AML-193 (cell line): ENCODE data around the gene PLA2G2E.
A peak's percentile ranks its signal among the peaks of the same experiment; 100 is the strongest.
"Not testable (repeated sequence)": the region's sequence is repeated elsewhere in the genome, so short reads cannot be mapped to it uniquely, and the experiment has no call there.

ENCODE experiments used
- DNase-seq, 2 experiments: peaks; one replicate each; lab custom pipeline; 2025; lab: John Stamatoyannopoulos, UW

The PLA2G2E gene

DNA sequence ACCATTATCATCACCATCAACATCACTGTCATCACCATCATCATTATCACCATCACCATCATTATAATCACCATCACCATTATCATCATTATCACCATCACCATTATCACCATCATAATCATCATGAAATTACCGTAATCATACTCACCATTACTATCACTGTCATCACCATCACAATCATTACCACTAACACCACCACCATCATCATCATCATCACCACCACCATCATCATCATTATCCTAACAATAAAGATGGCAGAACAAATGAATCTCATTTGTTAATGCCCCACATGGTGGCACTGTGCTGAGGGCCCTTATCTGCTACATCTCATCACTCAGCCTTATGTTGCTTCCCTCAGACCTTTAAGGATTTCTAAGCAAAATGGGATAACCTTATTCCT is 9.4 kb upstream of the PLA2G2E start:
- DNase-seq = no peak

DNA sequence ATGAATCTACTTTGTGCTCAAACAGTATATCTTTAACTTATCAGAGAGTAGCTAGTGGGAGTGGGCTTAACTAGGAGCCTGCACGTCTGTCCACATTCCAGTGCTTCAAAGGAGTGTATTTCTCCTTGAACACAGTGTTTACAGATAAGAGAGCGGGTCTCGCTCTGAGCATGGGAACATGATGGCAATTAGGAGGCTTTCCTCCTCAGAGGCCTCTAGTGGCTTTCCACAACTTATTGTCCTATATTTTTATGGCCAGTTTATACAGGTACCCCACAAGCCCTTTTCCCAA is 3.7 kb upstream of the PLA2G2E start:
- DNase-seq = not testable (repeated sequence)

DNA sequence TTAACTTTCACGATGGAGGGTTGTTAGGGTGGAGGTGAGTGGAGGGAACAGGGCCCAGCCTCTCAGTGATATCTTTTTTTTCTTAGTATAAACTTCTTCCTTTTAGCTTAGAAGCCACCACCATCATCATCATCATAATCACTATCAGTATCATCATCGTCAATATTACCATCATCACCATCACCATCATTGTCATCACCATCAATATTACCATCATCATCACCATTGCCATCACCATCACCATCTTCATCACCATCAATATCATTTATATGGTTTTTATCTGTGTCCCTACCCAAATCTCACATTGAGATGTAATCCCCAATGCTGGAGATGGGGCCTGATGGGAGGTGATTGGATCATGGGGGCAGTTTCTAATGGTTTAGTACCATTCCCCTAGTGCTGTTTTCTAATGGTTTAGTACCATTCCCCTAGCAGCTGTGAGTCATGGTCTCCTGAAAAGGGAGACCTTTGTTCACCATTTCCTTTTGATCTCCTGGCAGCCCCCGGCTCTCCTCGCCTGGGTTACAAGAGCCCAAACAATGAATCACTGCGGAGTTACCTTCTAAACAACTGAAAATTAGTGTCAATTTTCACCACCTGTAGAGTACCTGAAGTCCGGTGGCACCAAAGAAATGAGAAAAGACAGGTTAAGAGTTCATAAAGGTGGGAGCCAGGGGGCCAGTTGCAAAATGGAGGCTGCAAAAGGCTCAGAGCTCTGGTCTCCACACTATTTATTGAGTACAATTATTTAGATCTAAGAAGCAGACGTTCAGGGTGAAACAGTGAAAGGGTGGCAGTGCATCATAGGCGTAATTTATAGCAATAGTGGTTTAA is 3.1 kb upstream of the PLA2G2E start:
- DNase-seq = no peak

- DNase-seq = no peak
Measured at GRCh38 chr1:19925342-19926070, 2.1 kb upstream of the PLA2G2E start.

DNA sequence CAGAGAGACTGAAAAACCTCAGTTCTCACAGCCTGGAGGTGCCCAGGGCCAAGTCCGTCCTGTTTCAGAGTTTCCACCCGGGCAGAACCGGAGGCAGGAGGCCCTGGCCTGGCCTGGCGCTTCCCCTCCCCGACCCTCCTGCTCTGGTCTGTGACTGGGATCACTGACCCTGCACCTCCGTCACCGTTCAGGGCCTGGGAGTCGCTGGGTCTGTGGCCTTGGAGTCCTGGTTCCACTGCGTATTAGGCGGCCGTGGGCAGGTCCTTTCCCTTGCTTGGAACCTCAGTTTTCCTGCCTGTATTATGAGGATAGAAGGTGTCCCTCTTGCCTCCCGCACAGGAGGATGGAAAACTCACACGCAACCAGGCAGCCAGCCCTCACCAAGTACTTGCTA is 533 bp upstream of the PLA2G2E start:
- no peak for DNase-seq

DNA sequence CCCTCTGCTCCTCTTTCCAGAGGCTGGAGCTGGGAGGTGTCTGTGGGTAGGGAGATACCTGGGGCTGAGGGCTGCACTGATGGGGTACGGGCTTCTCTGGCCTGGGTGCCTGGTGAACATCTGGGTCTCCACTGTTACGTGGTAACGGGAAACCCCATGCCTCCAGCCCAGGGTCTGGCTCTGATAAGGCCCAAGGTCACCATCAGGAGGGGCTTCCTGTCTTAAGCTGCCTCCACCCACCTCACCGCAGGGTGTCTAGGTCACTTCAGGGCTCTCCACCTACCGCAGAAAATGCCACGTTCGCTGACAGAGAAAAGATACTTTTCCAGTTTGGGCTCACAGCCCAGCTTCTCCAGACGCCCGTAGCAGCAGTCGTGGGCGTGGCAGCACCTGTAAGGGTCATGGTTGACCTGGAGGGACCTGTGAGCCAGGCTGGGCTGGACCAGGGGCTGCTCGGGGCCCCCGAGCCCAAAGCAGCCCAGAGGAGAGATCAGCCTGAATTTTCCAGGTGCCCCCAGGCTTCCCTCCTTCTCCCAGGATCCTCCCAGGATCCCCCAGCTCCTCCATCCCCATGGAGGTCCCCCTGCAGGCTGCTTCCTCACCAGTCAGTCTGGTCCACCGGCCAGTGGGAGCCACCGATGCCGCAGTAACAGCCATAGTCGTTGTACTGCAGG is 1.3 kb downstream of the PLA2G2E start:
- DNase-seq = no peak

DNA sequence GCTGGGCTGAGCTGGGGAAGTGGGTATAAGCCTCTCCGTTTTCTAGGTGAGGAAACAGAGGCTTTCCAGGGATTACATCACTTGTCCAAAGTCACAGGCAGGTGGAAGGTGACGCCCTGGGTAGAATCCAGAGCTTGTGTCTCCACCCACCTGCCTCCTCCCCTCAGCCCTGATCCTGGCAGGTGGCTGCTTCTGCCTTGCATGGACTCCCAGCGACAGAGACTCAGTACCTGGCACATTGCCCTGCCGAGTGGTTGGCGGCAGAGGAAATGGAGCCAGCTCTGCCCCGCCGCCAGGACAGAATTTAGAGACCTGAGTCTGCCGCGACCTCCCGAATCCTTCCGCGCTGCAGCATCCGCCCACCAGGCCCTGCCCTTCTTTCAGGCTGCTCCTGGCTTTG is 2.1 kb downstream of the PLA2G2E start:
- no peak for DNase-seq

- no peak for DNase-seq
Measured at GRCh38 chr1:19920132-19920710, 3.2 kb downstream of the PLA2G2E start.

GRCh38 chr1:19918057-19918456 is 5.4 kb downstream of the PLA2G2E start:
- peak; percentile 32 to 42 for DNase-seq

DNA sequence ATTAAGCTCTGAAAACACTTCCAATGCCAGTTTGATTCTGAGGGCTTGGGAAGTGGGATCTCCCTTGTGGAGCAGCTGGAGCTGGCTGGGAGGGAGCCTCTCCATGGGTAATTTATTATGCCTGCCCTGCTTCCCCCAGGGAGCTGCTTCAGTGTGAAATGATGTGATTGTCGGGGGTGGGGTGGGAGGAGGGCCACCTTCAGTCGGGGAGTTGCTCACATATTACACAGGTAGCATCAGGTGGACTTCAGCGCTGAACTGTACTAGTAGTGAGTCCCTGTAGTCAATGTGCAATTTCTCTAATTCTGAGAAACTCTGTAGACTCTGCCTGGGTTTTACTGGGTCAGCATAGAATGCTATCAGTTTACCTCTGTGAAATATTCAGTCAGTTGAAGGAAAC is 12.8 kb downstream of the PLA2G2E start:
- no peak for DNase-seq

- no peak for DNase-seq
Measured at GRCh38 chr1:19909971-19910370, 13.4 kb downstream of the PLA2G2E start.

DNA sequence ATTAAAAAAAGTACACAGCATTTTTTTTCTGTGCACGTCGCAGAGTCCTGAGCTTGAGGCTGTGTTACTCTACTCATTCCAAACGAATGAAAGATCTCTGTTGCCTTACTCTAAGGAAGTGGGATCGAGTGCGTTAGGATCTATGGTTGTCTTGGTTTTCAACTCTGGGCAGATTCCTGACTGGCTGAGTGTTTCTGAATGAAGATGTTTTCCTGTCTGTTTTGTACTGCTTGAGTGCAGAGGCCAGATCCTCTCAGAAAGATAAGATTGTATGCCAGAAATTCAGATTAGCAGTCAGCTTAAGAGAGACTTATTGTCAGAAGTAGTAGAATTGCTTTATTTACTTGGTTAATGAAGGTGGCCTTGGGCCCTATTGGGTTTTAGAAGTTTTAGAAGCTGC is 14.0 kb downstream of the PLA2G2E start:
- DNase-seq = no peak

GRCh38 chr1:19907456-19907855 is 16.0 kb downstream of the PLA2G2E start:
- DNase-seq = no peak

GRCh38 chr1:19903621-19904020 is 19.8 kb downstream of the PLA2G2E start:
- DNase-seq = no peak

DNA sequence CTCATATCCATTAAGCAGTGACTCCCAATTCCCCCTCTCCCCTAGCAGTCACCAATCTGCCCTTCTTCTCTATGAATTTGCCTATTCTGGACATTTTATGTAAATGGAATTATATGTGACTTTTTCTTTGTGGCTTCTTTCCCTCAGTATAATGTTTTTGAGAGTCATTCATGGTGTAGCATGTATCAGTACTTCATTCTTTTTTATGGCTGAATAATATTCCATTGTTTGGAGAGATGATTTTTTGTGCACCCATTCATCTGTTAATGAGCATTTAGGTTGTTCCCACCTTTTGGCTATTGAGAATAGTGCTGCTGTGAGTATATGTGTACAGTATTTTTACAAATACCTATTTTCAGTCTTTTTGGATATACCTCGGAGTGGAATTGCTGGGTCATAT is 21.8 kb downstream of the PLA2G2E start:
- no peak for DNase-seq

- DNase-seq = no peak
Measured at GRCh38 chr1:19894218-19894617, 29.2 kb downstream of the PLA2G2E start.

GRCh38 chr1:19893687-19894086 is 29.7 kb downstream of the PLA2G2E start:
- DNase-seq = no peak

DNA sequence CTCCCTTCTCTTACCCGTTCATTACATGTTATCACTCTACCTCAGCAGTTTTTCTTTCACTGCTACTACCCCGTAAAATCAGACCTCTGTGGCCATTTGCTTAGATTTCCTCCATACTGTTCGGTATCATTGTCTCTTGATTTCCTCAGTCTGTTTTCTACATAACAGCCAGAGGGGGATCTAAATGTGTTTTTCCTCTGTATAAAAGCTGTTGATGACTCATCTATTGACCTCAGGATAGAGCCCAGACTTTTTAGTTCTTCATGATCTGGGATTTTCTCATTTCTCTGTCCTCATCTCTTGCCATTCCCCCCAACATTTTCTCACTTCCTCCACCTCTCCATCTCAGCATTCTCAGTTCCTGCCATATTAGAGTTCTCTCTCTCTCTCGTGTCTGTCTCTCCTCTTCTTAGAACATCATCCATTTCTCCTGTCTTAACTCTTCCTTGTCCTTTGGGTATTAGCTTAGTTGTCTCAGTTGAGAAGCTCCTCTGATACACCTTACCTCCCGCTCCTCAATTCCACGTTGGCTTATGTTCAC is 30.7 kb downstream of the PLA2G2E start:
- DNase-seq = no peak

GRCh38 chr1:19892129-19892528 is 31.3 kb downstream of the PLA2G2E start:
- no peak for DNase-seq

- no peak for DNase-seq
Measured at GRCh38 chr1:19889656-19890055, 33.8 kb downstream of the PLA2G2E start.

DNA sequence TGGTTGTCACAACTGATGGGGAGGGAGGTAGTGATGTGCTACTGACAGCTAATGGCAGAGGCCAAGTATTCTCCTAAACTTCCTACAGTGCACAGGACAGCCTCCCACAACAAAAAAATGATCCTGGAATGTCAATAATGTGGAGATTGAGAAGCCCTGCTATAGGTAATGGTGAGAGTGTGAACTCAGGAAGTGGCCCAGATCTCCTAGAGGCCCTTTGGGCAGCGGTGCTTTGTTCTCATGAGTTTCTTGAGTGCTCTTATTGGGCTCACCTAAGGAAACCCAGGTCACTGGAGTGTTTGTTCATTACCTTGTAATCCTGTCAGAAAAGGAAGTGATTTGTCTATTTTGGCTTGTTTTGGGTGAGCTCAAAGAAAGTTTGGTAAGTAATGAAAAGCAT is 35.3 kb downstream of the PLA2G2E start:
- no peak for DNase-seq

GRCh38 chr1:19885821-19886220 is 37.6 kb downstream of the PLA2G2E start:
- peak in 1 of 2 experiments; percentile 4 for DNase-seq

- no peak for DNase-seq
Measured at GRCh38 chr1:19884312-19884711, 39.1 kb downstream of the PLA2G2E start.
